NCI-H1436 (cell line): ENCODE results near the gene LOXL1.
A peak's percentile ranks its signal among the peaks of the same experiment; 100 is the strongest.

Experiments used
- DNase-seq: peaks from one replicate; lab custom pipeline; 2025; lab: John Stamatoyannopoulos, UW

LOXL1 gene

GRCh38 chr15:73981761-73982221 is 55.5 kb downstream of the LOXL1 start:
- no peak for DNase-seq

- no peak for DNase-seq
Measured at GRCh38 chr15:73982222-73982962, 56.1 kb downstream of the LOXL1 start.

- DNase-seq = no peak
Measured at GRCh38 chr15:73983211-73983727, 57.0 kb downstream of the LOXL1 start.

GRCh38 chr15:73983773-73984172 is 57.5 kb downstream of the LOXL1 start:
- DNase-seq = no peak

GRCh38 chr15:73984208-73984979 is 58.1 kb downstream of the LOXL1 start:
- DNase-seq = no peak

- no peak for DNase-seq
Measured at GRCh38 chr15:73985101-73985873, 59.0 kb downstream of the LOXL1 start.

GRCh38 chr15:73986055-73986775 is 60.0 kb downstream of the LOXL1 start:
- DNase-seq = no peak

GRCh38 chr15:73986776-73987056 is 60.5 kb downstream of the LOXL1 start:
- DNase-seq = no peak

GRCh38 chr15:73987250-73987649 is 61.0 kb downstream of the LOXL1 start:
- DNase-seq = no peak

GRCh38 chr15:73987681-73988444 is 61.6 kb downstream of the LOXL1 start:
- no peak for DNase-seq

GRCh38 chr15:73988445-73988969 is 62.2 kb downstream of the LOXL1 start:
- DNase-seq = no peak

GRCh38 chr15:73989001-73989798 is 62.9 kb downstream of the LOXL1 start:
- DNase-seq = no peak

GRCh38 chr15:73990250-73991005 is 64.2 kb downstream of the LOXL1 start:
- no peak for DNase-seq

GRCh38 chr15:73991260-73991659 is 65.0 kb downstream of the LOXL1 start:
- no peak for DNase-seq

GRCh38 chr15:73991726-73992593 is 65.7 kb downstream of the LOXL1 start, which contains the start of gene STOML1:
STOML1 (minus strand) TSS chr15:73992295; CDS start chr15:73992223, 72 bp downstream.
- DNase-seq = peak; percentile 87

GRCh38 chr15:73992594-73992898 is 66.3 kb downstream of the LOXL1 start:
- no peak for DNase-seq

GRCh38 chr15:73993211-73993994 is 67.1 kb downstream of the LOXL1 start:
- no peak for DNase-seq
